GM12801 (cell line): Measurements from ENCODE around the gene TGFB1.

Source experiments
- TF ChIP-seq, protein P1 (sequence below): IDR thresholded peaks from one replicate; pipeline ENCODE4 v1.5.1; 2011; ENCODE audit warnings: control low read depth; ENCODE audit not compliant: insufficient read length; ENCODE audit errors: extremely low read depth

The TGFB1 gene

DNA sequence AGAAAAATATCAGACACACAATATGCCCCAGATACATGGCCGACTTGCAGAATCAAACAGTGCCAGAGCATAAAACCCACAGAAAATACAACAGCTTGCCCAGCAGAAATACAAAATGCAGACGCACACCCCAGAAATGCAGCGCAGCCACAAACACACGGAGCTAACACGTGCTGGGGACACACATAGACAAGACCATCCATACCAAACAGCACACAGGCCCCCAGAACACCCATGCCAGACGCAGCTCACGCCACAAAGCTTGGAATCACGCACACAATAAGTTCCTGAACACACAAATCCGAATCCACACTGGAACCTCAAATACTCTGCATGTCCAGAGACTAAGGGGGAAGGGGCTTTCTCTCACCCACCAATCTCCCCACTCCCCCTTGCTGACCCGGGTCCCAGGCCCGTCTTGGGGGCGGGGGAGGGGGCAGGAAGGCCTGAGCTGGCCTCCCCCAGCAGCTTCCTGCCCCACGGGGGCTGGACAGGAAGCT lies 26.6 kb downstream of the TGFB1 start:
- TF ChIP-seq, protein P1, sequence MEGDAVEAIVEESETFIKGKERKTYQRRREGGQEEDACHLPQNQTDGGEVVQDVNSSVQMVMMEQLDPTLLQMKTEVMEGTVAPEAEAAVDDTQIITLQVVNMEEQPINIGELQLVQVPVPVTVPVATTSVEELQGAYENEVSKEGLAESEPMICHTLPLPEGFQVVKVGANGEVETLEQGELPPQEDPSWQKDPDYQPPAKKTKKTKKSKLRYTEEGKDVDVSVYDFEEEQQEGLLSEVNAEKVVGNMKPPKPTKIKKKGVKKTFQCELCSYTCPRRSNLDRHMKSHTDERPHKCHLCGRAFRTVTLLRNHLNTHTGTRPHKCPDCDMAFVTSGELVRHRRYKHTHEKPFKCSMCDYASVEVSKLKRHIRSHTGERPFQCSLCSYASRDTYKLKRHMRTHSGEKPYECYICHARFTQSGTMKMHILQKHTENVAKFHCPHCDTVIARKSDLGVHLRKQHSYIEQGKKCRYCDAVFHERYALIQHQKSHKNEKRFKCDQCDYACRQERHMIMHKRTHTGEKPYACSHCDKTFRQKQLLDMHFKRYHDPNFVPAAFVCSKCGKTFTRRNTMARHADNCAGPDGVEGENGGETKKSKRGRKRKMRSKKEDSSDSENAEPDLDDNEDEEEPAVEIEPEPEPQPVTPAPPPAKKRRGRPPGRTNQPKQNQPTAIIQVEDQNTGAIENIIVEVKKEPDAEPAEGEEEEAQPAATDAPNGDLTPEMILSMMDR, result no peak

DNA sequence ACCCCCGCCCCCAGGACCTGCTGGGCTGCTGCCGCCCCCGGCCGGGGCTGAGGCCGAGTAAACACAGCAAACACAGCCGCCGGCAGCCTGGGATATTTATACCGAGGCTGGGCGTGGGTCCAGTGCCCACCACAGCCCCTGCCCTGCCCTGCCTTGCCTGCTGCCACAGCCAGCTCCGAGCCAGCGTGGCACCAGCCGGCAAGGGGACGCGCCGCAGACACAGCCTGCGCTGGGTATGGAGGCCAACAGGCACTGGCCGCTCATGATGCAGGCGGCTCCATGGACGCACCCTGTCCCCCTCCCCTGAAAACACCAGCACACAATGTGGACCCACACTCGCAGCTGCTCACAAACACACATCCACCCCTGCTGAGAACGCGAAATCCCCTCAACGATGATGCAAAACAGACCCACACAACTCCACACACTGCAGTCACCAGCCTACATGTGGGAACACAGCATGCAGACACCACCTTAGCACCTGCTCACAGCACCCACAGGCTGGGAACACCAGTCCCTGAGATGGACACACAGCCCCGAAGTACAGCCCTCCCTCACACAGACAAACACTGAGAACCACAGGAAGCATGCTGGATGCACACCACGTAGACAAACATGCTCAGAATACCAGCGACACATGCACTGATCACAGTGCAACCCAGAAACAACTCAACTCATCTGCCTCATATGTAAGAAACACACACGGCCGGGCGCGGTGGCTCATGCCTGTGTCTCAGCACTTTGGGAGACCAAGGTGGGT lies 27.6 kb downstream of the TGFB1 start:
- TF ChIP-seq, protein P1, result no peak

DNA sequence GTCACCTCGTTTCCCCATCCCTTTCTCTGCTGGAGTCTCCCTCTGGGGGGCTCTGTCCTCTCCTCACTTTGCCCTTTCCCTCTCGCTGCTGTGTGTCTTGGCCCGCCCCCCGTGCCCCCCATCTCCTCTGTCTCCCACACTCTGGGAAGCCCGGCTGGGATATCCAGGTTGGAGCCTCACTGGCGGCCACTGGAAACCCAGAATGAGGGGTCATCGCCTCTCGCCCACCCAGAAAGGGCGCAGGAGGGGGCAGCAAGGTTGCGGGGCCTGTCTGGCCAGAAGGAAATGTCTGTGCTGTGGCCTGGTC lies 28.1 kb downstream of the TGFB1 start:
- TF ChIP-seq, protein P1, result no peak

DNA sequence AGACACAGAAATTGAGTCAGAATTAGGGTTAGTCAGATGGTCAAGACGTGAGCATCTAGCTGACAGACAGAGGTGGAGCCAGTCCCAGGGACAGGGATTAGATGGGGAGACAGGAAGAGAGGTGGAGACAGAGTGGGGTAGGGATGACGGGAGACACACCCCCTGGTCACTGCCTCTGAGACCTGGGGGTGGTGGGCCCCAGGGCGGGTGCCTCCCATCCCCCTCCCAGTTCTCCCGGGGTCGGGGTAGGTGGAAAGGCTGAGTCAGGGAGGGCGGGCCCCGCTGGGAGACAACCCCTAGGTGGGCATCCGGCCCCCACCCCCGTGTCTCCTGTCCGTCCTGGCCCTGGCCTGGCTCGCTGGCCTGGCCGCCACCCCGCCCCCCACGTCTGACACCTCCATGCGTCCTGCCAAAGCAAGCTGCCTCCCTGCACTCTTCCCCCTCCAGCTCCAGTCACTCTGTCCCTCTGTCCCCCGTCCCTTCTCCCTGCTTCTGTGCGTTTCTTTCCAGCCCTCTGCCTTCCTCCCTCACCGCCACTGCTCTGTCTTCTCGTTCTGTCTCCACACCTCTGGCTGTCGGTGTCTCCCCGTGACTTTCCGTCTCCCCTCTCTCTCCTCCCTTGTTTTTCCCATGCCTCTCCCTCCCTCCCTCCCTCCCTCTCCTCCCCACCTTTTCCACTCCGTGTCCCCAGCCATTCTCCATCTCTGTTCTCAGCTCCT lies 28.6 kb downstream of the TGFB1 start:
- TF ChIP-seq, protein P1, result no peak

DNA sequence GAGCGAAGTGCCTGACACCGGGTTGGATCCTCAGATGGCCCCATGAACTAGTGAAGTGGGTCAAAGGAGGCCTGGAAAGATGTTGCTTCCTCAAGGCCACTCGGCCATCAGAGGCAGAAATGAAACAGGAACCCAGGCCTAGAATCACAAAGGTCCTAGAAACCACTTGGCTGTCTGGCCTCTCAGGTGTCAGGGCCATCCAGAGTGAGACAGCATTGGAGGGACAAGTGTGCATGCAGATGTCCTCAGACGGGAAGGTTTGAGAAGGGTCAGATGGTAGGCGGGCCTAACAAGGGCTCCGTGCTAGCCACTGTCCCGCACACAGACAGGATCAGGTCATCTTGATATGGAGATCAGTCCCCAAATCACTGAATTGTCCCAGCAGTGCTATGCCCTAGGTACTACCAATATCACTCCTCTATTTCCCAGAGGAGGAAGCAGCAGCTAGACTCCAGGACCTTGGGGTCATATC lies 29.5 kb downstream of the TGFB1 start:
- TF ChIP-seq, protein P1, result no peak

DNA sequence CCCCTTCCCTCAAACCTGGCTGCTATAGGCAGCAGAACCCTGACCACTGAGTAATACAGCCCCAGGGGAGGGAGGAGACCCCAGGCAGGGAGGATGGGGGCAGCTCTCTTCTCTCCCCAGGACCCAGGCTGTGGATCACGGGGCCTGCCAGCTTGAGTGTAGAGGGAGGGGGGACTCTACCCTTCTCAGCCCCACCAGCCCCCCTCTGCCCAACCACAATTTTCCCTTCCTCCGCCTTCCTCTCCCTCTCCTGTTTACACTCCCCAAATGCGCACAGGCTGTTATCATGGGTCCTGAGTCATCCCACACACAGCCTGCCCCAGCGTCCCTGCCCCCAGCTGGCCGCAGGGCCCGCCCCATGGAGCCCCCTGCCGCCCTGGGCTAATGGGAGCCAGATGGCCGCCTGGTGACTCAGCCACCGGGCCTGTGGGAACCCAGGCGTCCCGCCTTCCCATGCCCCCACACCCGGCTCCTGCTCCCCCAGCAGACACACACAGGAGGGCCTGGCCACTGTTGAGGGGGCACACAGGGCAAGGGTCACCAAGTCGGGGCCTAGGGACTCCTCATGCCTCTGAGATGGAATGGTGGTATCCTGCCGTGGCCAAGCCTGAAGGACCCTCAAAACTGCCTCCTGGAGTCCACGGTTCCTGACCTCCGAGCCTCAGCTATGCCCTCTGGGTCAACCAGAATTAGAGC lies 30.1 kb downstream of the TGFB1 start:
- TF ChIP-seq, protein P1, result no peak

DNA sequence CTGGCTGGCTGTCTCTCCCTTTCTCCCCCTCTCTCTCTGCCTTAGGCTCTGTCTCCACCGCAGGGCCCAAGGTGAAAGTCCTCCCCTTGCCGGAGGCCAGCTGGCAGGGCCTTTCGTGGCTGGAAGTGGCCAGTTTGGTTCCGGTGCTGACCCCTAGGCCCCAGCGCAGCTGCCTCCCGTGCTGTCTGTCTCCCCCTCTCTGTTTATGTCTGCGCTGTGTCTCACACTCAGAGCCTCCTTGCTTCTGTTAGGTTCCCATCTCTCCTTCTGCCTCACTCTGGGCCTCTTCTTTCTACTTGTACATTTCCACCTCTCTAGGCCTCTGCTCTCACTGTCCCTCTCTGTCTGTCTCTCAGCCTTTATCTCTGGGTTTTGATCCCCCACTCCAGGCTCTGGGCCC lies 30.7 kb downstream of the TGFB1 start:
- TF ChIP-seq, protein P1, result no peak
